DND-41 (cell line): ENCODE measurements around the gene TMEM175.

Experiments
- ATAC-seq: fragments of 200-7000 bp; cut with Tn5 transposase; 3 replicates; pipeline ENCODE4 v1.9.1; 2021; ENCODE audit warnings: low read depth; ENCODE audit not compliant: insufficient read depth
- DNase-seq: peaks from one replicate; pipeline ENCODE4 v3.0.0-alpha.2; 2020
- H2AFZ ChIP-seq: 2 replicates; pipeline ENCODE4 v1.6.0; 2012; ENCODE audit warnings: low read depth, low read length
- H3K27ac ChIP-seq: 2 replicates; pipeline ENCODE4 v1.5.1; 2012; ENCODE audit warnings: low read length, inconsistent platforms
- H3K27me3 ChIP-seq: fragments of 200-600 bp; sonication (generic); 2 replicates; pipeline ENCODE4 v1.6.0; 2012; ENCODE audit warnings: low read length, mild to moderate bottlenecking, inconsistent platforms; ENCODE audit not compliant: insufficient read depth, poor library complexity
- H3K36me3 ChIP-seq: 2 replicates; pipeline ENCODE4 v1.5.1; 2012; ENCODE audit warnings: low read length, inconsistent platforms; ENCODE audit not compliant: insufficient read depth
- H3K4me1 ChIP-seq: 2 replicates; pipeline ENCODE4 v1.5.1; 2012; ENCODE audit warnings: mild to moderate bottlenecking, low read length; ENCODE audit not compliant: insufficient read depth
- H3K4me2 ChIP-seq: 2 replicates; pipeline ENCODE4 v1.6.0; 2012; ENCODE audit warnings: mild to moderate bottlenecking, moderate library complexity, low read length, inconsistent platforms; ENCODE audit not compliant: insufficient read depth
- H3K4me3 ChIP-seq, 2 experiments: fragments of 200-600 bp in 1 of 2; shearing (Covaris generic) in 1 of 2; 2 replicates each; pipeline ENCODE4 v1.5.1; 2012 to 2016; ENCODE audit warnings: inconsistent platforms in 2 of 2, low read length in 2 of 2, mild to moderate bottlenecking in 2 of 2, low read depth in 1 of 2, moderate library complexity in 1 of 2
- H3K79me2 ChIP-seq: 2 replicates; pipeline ENCODE4 v1.6.0; 2012; ENCODE audit warnings: low read length, inconsistent platforms; ENCODE audit not compliant: insufficient read depth
- H3K9ac ChIP-seq: 2 replicates; pipeline ENCODE4 v1.6.0; 2012; ENCODE audit warnings: low read depth, mild to moderate bottlenecking, inconsistent platforms, low read length, moderate library complexity
- H3K9me3 ChIP-seq: 2 replicates; pipeline ENCODE4 v1.5.1; 2012; ENCODE audit warnings: low read length, moderate library complexity, mild to moderate bottlenecking, inconsistent platforms; ENCODE audit not compliant: insufficient read depth, severe bottlenecking
- H4K20me1 ChIP-seq: 2 replicates; pipeline ENCODE4 v1.6.0; 2012; ENCODE audit warnings: low read length; ENCODE audit not compliant: insufficient read depth
- CTCF ChIP-seq: IDR thresholded peaks from 2 replicates; pipeline ENCODE4 v1.5.1; 2012; ENCODE audit warnings: borderline replicate concordance, low read length, moderate library complexity, mild to moderate bottlenecking; ENCODE audit not compliant: poor library complexity, severe bottlenecking; ENCODE audit errors: extremely low read depth
- EZH2 ChIP-seq: IDR thresholded peaks from 3 replicates; pipeline ENCODE4 v1.6.1; 2012; ENCODE audit warnings: borderline replicate concordance, low read depth, mild to moderate bottlenecking, moderate library complexity, low read length, inconsistent platforms; ENCODE audit not compliant: severe bottlenecking

Gene TMEM175

GRCh38 chr4:996030-996996 is 64.1 kb downstream of the TMEM175 start:
- peaks cover 8% of the 10 kb centered on the region for H3K36me3 ChIP-seq
- H3K27me3 ChIP-seq: no peaks in the 10 kb centered on the region
- ATAC-seq (peak; percentile 27), DNase-seq (no peak)
- H3K79me2 ChIP-seq: no peaks in the 10 kb centered on the region
- no peak overlapping the region for H3K4me2 ChIP-seq
- H3K27ac ChIP-seq: no peak overlapping the region
- TF ChIP-seq EZH2 (no peak), CTCF (no peak)
- H3K4me3 ChIP-seq: no peak overlapping the region
- H4K20me1 ChIP-seq: peaks cover 14% of the 10 kb centered on the region
- no peaks in the 10 kb centered on the region for H3K4me1 ChIP-seq
- H3K9me3 ChIP-seq: no peaks in the 10 kb centered on the region
- no peak overlapping the region for H3K9ac ChIP-seq
- no peak overlapping the region for H2AFZ ChIP-seq

- 0 out of 2 replicates have a peak, but pooled peaks cover 2% of the 10 kb centered on the region for H3K36me3 ChIP-seq
- no peak overlapping the region for H3K4me3 ChIP-seq
- H3K27me3 ChIP-seq: no peaks in the 10 kb centered on the region
- TF ChIP-seq EZH2: no peak
- no peak overlapping the region for H3K9ac ChIP-seq
- H2AFZ ChIP-seq: no peak overlapping the region
- no peak overlapping the region for H3K27ac ChIP-seq
- peaks cover 11% of the 10 kb centered on the region; the same call in 1 of the 2 replicates for H4K20me1 ChIP-seq
- no peak for DNase-seq
- H3K4me2 ChIP-seq: no peak overlapping the region
- no peaks in the 10 kb centered on the region for H3K79me2 ChIP-seq
- H3K9me3 ChIP-seq: no peaks in the 10 kb centered on the region
- no peaks in the 10 kb centered on the region for H3K4me1 ChIP-seq
- ATAC-seq: no peak
Measured at GRCh38 chr4:996997-997374, 64.7 kb downstream of the TMEM175 start.

GRCh38 chr4:997375-998071 is 65.3 kb downstream of the TMEM175 start:
- TF ChIP-seq EZH2 (no peak), CTCF (no peak)
- DNase-seq (no peak), ATAC-seq (no peak)
- H3K4me1 ChIP-seq: no peaks in the 10 kb centered on the region
- no peak overlapping the region for H3K27ac ChIP-seq
- no peaks in the 10 kb centered on the region for H3K36me3 ChIP-seq
- no peak overlapping the region for H3K4me2 ChIP-seq
- peaks cover 11% of the 10 kb centered on the region; the same call in 1 of the 2 replicates for H4K20me1 ChIP-seq
- H3K4me3 ChIP-seq: no peak overlapping the region
- no peaks in the 10 kb centered on the region for H3K79me2 ChIP-seq
- H3K27me3 ChIP-seq: no peaks in the 10 kb centered on the region
- H2AFZ ChIP-seq: no peak overlapping the region
- H3K9ac ChIP-seq: no peak overlapping the region
- no peaks in the 10 kb centered on the region for H3K9me3 ChIP-seq
